A673 (cell line): Measurements from ENCODE around the gene SIN3B. TPM values are rescaled to one million over a fixed set of nuclear protein-coding genes. Genes with fewer than 3 reads are reported as not detected.

Experiments used
- BruUV-seq: library from RNA; stranded (reverse); fragments of 400-500 nt; replicated peaks from 2 replicates; lab custom pipeline; 2021; lab: Mats Ljungman, UMichigan
- CTCF ChIA-PET: fragments of 300-600 bp; sonication (Branson Sonifier 250); formaldehyde crosslinking; loops from one replicate; lab custom pipeline; 2022; ENCODE audit warnings: antibody characterized with exemption; lab: Charles Lee
- POLR2A ChIA-PET: fragments of 300-600 bp; sonication (Branson Sonifier 250); formaldehyde crosslinking; loops from one replicate; lab custom pipeline; 2022; ENCODE audit warnings: antibody characterized with exemption; ENCODE audit not compliant: low non-redundant PET; lab: Charles Lee
- DNase-seq: peaks from one replicate; pipeline ENCODE4 v3.0.0-alpha.2; 2015; ENCODE audit warnings: low spot score
- H3K27ac ChIP-seq: fragments of 200-600 bp; sonication (generic); 2 replicates; pipeline ENCODE4 v1.5.1; 2016; ENCODE audit warnings: mixed run types, low read depth, mild to moderate bottlenecking, mixed read lengths, antibody characterized with exemption, low read length; ENCODE audit not compliant: poor library complexity, severe bottlenecking
- H3K27me3 ChIP-seq: fragments of 200-600 bp; sonication (generic); replicated peaks from 2 replicates; pipeline ENCODE4 v1.6.1; 2017; ENCODE audit warnings: mixed run types, low read depth, mild to moderate bottlenecking, mixed read lengths, antibody characterized with exemption, low read length; ENCODE audit not compliant: insufficient read depth, poor library complexity
- H3K36me3 ChIP-seq: fragments of 200-600 bp; sonication (generic); 2 replicates; pipeline ENCODE4 v1.6.1; 2016; ENCODE audit warnings: mixed run types, mild to moderate bottlenecking, mixed read lengths, antibody characterized with exemption, low read length; ENCODE audit not compliant: insufficient read depth, poor library complexity, severe bottlenecking
- H3K4me1 ChIP-seq: fragments of 200-600 bp; sonication (generic); 2 replicates; pipeline ENCODE4 v1.6.1; 2017; ENCODE audit warnings: mixed run types, mild to moderate bottlenecking, mixed read lengths, antibody characterized with exemption, low read length; ENCODE audit not compliant: insufficient read depth, poor library complexity, severe bottlenecking
- H3K4me3 ChIP-seq: fragments of 200-600 bp; sonication (generic); 2 replicates; pipeline ENCODE4 v1.5.1; 2016; ENCODE audit warnings: low read depth, mixed run types, mild to moderate bottlenecking, mixed read lengths, low read length; ENCODE audit not compliant: poor library complexity, severe bottlenecking
- H3K9me3 ChIP-seq: fragments of 200-600 bp; sonication (generic); 2 replicates; pipeline ENCODE4 v1.6.1; 2016; ENCODE audit warnings: mixed run types, low read depth, mild to moderate bottlenecking, mixed read lengths, antibody characterized with exemption, low read length; ENCODE audit not compliant: poor library complexity, severe bottlenecking
- CTCF ChIP-seq: fragments of 300-800, 200-600 bp; sonication (generic); conservative IDR thresholded peaks from 2 replicates; pipeline ENCODE4 v1.5.1; 2017; ENCODE audit warnings: low read depth, mild to moderate bottlenecking, antibody characterized with exemption, low read length, moderate library complexity, mixed read lengths
- EZH2 ChIP-seq: fragments of 200-600 bp; sonication (generic); IDR thresholded peaks from 2 replicates; pipeline ENCODE4 v1.6.1; 2017; ENCODE audit warnings: borderline replicate concordance, low read depth, mild to moderate bottlenecking, mixed read lengths, antibody characterized with exemption, low read length; ENCODE audit not compliant: poor library complexity, severe bottlenecking
- intact Hi-C: fragments of 100-400 bp; cut with micrococcal nuclease; formaldehyde crosslinking; loops from one replicate; pipeline ENCODE4 v1.10.0; 2022; ENCODE audit not compliant: unreplicated experiment
- total RNA-seq: library from RNA; stranded (reverse); gene quantifications from 2 replicates; pipeline ENCODE4 v1.2.3, GENCODE V29; 2021

The SIN3B gene
- total RNA-seq, 1 experiment from 2014 or later, result 76.7 TPM

- no peaks in the 10 kb centered on the region for H3K27me3 ChIP-seq
- no peak within 1 kb of the TSS for H3K4me3 ChIP-seq
- no peaks in the 10 kb centered on the region for H3K9me3 ChIP-seq
- intact Hi-C loops, result no loop called here
- no peak within 1 kb of the TSS for H3K27ac ChIP-seq
- no peaks in the 10 kb centered on the region for H3K36me3 ChIP-seq
- DNase-seq, result no peak
- BruUV-seq, result no TSS peak
- no peak for TF ChIP-seq CTCF
- no peak for TF ChIP-seq EZH2
- CTCF ChIA-PET, result interaction anchor here (0.6 kb wide), 1 partner anchor 22 kb away, joined by 3 read pairs; no protein-coding TSS in a partner anchor
- H3K4me1 ChIP-seq, result no peaks in the 10 kb centered on the region
- POLR2A ChIA-PET, result no interaction called here
Measured at GRCh38 chr19:16888629-16889365, 59.6 kb downstream of the SIN3B start, which contains the start of gene F2RL3. Gene F2RL3 (plus strand): TSS chr19:16888999. CDS start chr19:16889190, 191 bp downstream.

DNA sequence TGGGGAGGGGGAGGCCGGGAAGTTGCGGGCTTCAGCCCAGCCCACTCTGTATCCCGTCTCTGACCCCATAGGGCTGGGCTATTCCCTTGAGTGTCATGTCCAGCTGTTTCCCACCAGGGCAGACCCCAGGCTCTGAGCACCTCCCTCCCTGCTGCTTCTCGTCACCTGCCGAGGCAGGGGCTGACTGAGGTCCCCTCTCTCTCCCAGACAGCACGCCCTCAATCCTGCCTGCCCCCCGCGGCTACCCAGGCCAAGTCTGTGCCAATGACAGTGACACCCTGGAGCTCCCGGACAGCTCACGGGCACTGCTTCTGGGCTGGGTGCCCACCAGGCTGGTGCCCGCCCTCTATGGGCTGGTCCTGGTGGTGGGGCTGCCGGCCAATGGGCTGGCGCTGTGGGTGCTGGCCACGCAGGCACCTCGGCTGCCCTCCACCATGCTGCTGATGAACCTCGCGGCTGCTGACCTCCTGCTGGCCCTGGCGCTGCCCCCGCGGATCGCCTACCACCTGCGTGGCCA lies 60.2 kb downstream of the SIN3B start:
- ChIA-PET CTCF (interaction anchor here (0.6 kb wide), 1 partner anchor 21 kb away, joined by 3 read pairs; no protein-coding TSS in a partner anchor), POLR2A (no interaction called here)
- Histone ChIP-seq H3K4me3 (no peak overlapping the region), H3K4me1 (no peaks in the 10 kb centered on the region), H3K9me3 (no peaks in the 10 kb centered on the region), H3K36me3 (no peaks in the 10 kb centered on the region), H3K27ac (no peak overlapping the region), H3K27me3 (no peaks in the 10 kb centered on the region)
- TF ChIP-seq EZH2 (no peak), CTCF (no peak)
- intact Hi-C loops, result no loop called here
- DNase-seq, result no peak
- no TSS peak for BruUV-seq

- Histone ChIP-seq H3K27me3 (no peaks in the 10 kb centered on the region), H3K4me3 (no peak overlapping the region), H3K9me3 (no peaks in the 10 kb centered on the region), H3K4me1 (no peaks in the 10 kb centered on the region), H3K36me3 (no peaks in the 10 kb centered on the region), H3K27ac (no peak overlapping the region)
- TF ChIP-seq CTCF, result no peak
- no peak for TF ChIP-seq EZH2
- DNase-seq, result no peak
- ChIA-PET POLR2A (no interaction called here), CTCF (no interaction called here)
- intact Hi-C loops, result no loop called here
- BruUV-seq, result no TSS peak
Measured at GRCh38 chr19:16889883-16890460, 60.8 kb downstream of the SIN3B start.
